Right kidney (tissue), 1 donor: ENCODE results near the gene ZIC4.
A peak's percentile ranks its signal among the peaks of the same experiment; 100 is the strongest.

ENCODE experiments used
- DNase-seq: peaks from one replicate; pipeline ENCODE4 v3.0.0-alpha.2; 2016

ZIC4 gene

DNA sequence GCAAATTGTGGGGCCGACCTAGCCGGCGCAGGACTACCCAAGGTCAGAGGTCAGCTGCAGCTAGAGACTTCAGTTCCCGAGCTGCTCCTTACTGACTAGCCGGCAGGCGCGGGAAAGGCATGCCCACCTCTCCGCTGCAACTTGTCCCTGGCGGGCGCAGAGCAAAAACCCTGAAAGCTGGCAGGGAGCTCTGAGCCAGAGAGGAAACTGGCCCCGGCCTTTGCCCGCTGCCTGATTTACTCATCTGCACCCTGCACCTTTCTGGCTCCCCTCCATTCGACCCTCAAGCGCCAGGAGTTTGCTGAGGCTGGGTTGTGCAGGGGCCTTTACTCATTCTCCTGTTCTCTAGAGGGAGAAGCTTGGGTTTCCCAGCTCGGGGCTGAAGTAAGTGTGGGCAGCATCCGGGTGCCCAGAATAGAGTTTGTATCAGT, 1.5 kb downstream of the ZIC4 start:
- no peak for DNase-seq

DNA sequence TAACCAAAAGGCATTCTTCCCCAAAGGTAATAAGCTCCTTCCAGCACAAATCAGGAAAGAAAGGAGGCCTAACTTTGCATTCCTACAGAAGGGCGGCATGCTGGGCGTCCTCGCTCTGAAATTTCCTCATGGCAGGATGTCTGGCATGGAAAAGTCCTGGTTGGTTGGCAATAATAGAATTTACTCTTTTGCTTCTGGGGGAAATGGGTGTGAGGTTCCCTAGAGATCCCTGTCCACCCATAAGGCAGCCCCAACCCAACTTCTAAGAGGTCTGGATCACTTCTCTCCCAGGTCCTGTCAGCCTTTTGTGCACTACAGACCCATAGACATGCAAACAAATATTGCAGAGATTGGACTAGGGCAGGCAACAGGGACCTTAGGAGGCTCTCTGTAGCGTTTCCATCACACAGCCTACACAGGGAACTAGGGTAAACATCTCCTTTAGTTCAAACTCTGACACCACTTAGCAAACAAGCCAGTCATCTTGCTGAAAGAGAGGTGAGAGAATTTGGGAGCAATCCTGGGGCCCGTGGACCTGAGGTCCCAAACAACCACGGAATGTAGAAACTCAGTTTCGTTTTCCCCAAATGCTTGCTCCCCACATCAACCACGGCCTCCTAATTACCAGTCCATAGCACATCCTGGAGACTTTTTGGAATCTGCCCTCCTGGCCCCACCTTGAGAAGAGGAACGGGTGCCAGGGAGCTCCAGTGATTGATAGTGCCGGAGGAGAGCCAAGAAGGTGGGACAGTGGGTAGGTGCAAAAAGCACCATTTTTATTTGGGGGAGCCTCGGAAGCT, 2.1 kb downstream of the ZIC4 start:
- DNase-seq: no peak

DNA sequence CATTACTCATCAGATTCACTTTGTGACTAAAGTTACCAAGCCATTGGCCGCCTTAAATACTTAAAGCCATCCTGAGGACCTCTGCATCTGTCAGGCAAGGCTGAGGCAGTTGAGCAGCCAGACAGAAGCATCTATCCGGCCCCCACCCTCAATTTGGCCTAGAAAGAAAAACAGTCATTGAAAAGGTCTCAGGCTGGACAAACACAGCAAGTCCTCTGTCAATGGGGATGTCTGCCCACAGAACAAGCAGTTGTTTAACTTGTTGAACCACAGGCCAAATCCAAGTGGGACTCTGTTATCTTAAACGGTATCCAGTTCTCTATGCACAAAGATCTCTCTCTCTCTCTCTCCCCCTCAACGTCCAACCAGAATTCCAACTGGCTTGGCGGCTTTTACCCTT, 2.8 kb downstream of the ZIC4 start:
- no peak for DNase-seq

DNA sequence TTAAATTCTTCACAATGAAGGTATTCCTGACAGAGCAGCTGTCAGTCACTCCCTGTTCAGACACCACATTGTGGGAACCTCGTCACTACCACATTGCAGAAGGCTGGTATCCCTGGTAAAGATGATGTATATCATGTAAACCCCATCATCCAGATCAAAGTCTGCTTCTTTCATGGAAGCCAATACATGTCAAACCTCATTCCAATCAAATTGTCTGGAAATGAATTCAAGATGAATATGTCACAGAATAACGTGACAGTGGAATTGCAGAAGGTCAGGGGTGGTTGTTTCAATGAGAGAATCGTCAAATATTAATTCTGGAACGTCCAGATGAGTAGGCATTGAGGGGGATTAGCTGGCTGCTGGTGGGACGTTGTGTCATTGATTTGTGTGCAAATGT, 4.2 kb downstream of the ZIC4 start:
- no peak for DNase-seq

DNA sequence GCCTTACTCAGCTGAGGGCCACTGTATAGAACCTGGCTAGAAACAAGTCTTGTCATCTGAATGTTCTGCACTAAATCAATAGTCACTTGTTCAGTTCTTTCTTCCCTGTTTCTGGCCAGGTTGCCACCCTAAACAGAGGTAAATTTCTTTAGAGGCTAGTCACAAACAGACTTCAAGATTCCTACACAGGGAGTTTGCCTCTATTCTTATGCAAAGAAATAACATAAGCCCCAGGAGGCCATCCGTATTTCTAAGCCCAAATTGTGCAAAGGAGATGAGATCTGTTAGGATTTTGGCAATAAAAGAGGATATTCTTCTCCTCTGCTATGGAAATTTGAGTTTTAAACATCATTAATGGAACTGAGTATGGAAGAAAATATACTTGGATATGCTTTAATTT, 4.9 kb downstream of the ZIC4 start:
- no peak for DNase-seq

DNA sequence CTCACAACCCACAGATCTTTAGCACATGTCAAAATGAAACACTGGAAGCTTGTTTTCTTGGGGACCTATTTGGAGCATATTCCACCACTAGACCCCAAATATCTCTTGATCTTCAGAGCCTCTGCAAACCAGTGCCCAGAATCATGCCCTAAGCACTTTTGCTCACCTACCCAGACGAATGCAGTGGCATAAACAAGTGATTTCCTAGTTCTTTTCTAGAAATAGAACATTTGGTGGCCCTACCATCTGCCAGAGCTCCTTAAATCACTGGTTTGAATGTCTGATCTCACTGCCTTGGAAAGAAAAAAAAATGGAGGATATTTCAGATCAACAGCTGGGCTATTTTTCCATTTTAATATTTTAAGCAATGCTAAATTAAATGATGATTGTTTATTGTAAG, 5.3 kb downstream of the ZIC4 start:
- DNase-seq: no peak

DNA sequence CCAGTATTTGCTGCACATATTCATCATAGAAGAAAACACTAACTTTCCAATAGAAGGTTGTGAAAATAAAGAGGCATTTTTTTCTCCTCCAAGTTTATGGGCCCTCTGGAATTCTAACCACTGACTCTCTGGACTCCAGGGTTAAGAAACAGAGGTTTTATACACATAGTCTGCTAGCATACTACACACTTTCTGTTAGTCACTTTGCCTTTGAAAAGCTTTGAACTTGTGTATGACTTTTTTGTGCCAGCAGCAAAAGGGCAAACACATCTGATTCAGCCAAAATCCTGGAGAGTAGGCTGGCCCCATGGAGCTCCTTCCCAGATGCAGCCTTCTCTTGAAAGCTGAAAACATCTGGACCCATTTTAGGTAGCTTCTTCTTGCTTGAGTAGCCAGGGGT, 6.2 kb downstream of the ZIC4 start:
- no peak for DNase-seq

DNA sequence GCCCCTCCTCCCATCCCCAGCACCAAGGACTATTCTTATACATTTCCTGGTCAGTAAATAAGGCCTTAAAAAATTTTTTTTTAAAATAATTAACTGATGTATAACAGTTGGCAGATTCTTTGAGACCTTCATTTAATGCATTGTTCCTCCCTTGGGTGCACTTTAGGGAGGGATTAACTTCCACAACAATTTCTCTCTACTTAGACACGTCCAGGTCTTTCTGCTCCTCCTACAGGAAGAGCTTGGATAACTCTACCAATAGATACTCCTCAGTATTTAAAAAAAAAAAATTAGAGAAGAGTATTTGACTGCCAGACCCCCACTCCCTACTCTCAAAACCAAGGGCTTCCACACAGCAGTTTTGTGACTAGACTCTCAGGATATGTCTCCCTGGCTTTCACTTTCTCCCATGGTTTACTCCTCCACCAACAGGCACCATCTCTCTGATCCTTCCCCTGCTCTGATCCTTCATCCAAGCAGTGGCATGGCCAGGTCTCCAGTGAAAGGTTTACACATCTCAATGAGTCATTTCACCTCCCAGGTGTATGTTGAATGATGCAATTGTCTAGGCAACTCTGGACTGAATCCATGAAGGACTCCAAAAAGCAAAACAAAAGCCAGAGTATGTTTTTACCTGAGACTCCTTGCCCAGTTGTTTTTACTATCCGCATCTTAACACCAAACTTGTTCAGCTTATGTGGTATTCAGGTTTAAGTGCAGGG, 7.4 kb downstream of the ZIC4 start:
- peak; percentile 0 for DNase-seq

DNA sequence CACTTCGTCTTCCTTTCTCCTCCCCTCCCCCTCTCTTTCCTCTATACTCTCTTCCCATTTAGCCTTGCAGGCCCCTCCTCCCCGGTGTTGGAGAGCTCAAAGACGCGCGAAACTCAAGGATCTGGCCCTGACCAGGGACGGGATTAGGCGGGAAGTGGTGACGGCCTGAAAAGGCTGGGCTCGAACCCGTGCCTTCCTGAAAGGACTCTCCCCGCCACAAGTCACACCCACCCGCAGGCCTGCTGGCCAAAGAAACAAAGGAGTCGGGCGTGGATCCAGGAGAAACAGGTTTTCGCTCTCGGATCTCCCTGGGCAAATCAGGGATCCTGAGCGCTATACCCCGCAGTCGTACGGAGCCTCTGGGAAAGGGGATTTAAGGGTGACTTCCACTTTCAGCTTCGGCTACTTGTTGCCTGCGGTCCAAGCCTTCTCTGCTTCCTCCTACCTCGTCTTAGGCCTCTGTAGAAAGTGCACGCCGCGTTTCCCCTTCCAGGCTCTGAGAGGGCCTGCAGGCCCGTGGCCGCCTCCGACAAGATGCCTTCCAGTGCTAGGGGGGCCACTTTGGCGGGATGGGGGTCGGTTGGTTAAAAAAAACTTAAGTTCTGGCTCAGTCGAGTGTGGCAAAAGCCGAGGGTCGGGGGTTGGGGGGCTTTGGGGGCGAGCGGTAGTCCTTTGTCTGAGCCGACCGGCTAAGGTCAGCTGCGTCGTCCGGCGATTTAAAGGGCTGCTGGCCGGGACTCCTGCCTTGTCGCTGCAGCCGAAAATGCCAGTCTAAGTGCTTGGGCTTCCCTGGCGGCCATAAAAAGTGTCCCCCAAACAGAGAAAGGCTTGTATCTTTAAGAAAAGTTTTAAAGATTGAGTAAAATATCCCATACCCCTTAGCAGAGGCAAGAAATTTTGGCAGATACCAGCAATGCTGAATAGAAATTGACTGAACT, 8.2 kb downstream of the ZIC4 start:
- no peak for DNase-seq

DNA sequence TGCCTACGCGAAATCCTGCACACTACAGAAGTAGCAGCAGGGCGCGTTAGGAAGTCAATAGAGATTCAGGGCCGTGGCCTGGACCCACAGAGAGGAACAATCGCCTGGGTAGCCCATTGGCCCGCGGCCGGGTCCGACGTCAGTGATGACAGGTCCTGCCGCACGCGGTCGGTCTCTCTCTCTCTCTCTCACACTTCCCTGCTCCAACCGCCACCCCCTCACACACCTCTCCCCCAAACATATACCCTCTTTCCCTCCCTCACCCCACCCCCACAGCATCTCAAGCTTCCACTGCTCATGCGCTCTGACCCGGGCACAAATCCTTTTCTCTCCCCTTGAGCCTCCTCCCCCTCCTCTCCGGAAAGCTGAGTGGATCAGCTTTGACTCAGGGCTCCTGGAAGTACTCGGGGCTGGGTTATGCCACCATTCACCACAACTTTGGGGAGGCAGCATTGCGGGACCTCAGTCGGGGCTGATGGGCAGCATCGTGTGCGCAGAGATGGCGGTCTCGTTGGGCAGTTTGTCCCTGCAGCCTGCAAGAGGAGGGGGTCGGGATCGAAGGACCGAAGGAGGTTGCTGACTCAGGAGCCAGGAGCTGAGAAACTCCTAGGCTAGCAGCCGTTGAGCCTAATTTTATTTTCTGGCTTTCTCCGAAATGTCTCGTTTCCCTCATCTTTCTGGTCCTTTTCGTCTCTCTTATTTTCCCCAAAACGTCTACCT, 9.0 kb downstream of the ZIC4 start:
- peak; percentile 6 for DNase-seq

DNA sequence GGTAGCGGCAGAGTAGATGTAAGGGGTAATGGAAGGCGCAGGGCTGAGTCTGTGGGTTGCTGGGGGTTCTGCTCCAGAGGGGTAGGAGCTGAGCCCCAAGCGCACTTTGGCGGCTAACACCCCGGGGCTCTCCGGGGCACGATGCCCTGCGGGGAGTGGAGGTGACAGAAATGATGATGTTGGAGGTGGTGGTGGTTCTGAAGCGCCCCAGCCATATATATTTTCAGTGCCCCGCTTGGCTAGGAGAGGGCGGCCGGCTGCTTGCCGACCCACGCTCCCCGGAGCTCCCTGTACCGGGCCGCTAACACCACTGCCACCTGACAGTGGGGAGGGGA, 9.7 kb downstream of the ZIC4 start:
- peak; percentile 32 for DNase-seq

DNA sequence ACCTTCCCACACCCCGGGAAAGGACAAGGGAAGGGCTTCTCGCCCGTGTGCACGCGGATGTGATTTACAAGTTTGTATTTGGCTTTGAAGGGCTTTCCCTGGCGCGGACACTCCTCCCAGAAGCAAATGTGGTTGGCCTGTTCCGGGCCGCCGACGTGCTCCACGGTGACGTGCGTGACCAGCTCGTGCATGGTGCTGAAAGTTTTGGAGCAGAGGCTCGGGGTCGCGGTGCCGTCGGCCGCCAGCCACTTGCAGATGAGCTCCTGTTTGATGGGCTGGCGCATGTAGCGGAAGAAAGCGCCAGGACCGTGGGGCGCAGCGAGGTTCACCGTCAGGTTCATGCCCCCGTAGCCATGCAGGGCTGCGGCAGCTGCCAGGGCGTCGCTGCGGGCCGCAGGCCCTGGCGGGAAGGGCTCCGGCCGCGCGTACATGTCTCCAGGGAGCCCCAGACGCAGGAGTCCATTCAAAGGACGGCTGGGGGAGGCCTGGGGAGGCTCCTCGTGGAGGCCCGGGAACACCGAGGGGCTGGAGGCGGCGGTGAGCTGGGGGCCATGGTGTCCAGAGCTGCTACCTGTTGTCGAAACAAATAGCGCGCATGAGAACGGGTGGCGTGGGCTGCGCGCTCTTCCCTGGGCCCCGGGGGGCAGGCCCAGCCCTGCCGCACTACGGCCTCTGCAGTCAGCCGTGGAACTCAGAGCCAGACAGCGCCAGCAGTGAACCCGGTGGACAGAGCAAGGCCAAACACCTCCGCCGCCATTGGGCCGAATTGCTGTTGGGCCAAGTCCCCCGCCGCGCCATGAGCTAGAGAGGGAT, 10.2 kb downstream of the ZIC4 start:
- peak; percentile 47 for DNase-seq

DNA sequence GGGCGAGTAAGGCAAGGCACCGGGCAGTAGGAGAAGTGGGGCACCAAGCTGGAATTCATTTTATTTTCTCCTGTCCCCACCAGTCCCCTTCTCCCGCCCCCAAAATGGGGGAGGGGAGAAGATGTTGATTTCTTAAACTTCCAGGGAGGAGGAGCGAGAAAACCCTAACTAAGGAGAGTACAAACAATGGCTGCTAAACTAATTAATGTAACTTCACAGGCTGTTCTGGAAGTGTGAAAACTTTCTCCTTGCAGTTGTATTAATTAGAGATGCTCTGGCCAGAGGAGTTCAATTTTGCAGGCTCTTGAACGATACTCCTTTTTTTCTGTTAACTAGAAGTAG, 11.5 kb downstream of the ZIC4 start:
- no peak for DNase-seq

DNA sequence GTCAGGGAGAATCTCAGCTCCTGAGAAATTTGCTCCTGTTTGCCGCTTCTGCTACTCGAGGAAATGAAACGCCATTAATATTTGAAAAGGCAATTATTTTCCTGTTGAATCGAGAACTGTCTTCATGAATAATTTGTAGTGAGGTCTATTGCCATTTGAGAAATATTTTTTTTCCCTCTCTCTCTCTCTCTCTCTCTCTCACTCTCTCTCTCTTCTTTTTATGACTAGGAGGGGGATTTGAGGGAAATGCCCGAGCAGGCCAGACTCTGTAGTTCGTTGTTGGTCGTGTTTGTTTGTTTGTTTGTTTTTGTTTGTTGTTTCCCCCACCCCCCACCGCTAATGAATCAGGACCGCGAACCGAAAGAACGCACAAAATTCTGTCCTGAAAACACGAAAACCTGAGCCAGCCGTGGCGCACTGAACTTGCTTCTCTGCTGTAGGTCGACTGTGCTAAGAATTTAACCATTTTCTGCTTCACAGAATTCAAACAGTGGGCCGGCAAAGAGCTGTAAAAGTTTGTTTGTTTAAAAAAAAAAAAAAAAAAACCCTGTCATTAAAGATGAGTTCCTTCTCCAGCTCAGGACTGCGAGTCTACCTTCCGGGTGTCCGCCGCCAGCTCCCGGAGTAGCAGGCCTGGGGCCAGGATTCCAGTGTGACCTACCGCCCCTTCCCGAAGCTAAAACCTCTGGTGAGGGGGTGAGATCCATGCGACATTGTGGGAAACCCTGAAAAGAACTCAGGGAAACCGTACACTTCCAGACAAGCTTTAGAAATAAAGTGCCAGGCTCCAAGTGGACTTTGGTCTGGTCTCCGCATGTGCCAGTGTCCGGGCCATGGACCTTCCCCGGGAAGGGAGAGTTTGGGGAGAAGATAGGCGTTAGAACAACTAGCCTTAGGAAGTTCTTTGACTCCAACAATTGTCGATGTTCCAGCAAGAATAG, 12.1 kb downstream of the ZIC4 start:
- DNase-seq: peak; percentile 28

DNA sequence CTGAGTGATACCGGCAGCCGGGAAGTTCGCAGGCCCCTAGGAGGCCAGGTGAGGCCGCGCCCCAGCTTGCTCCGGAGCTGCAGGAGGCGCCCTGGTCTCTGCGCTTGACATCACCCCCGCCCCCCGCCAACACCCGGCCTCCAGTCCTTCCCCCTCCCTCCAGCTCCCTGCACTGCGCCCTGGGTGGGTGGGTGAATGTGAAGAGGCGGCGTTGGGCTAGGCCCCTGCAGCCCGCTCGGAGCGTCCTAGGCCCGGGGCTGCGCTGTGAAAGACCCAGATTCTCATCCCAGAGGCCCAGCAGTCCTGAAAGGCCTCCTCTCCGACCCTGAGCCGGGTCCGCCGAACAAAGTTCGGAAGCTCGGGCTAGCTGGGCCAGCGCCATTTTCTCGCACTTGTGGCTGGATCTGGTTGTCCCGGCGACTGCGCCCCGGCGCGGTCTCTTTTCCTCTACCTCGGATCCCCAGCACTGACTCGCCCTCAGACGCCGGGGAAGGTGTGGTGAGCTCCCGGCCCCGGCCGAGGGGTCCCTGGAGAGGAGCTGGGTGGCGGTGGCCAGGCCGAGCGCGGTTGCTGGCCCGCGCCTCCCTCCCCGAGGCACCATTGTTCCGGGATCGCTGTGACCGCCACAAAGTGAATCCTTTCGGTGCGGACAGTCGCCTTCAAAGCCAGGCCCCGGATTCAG, 12.9 kb downstream of the ZIC4 start:
- DNase-seq: peak; percentile 72

DNA sequence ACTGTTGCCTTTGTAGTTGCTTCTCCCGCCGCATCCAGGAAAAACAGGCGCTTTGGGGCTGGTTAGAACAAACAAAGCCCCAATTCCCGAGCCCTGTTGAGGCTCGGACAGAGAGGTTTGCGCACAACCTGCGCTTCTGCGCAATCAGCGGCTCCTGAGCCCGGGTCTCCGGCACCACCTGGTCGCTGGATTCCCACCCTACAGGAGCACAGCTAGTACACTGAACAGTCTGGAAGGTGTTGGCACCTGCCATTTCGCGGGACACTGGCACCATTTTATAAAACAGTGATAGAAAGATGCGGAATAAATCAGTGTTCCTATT, 13.8 kb downstream of the ZIC4 start:
- DNase-seq: no peak

DNA sequence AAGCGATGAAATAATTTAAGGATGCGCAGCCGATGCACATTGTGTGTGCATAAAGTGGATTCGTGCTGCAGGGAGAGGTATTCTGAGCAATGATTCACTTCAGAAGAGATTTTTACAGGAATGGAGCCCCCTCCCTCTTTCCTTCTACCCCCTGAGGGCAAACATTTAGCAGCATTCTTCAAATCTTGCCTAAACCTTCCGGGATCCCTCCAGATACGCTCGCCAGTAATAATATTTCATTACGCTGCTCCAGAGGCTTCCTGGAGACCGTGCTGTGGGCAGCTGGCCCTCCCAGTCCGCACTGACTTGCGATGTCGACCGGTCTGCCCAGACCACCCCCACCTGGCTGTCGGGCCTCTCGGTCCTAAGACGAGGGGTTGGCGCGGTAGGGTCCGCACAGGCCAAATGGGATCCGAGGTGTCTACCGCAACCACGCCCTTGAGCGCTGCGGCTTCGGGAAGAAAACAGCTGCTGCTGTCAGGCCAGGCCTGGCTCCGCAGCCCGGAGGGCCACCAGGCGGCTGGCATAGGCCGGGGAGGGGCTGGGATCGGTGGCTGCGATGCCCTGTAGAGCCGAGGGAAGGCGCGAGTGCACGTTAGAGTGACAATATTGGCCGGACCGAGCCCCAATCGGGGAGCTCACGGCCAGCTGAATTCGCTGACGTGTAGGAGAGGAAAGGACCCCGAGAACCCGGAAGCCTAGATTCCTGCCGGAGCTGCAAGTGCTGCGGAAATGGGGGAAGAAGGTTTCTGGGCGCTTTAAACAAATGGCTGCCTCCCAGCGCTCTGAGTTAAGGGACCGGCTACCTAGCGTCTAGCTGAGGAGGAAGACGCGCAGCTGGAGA, 14.3 kb downstream of the ZIC4 start:
- DNase-seq: no peak

DNA sequence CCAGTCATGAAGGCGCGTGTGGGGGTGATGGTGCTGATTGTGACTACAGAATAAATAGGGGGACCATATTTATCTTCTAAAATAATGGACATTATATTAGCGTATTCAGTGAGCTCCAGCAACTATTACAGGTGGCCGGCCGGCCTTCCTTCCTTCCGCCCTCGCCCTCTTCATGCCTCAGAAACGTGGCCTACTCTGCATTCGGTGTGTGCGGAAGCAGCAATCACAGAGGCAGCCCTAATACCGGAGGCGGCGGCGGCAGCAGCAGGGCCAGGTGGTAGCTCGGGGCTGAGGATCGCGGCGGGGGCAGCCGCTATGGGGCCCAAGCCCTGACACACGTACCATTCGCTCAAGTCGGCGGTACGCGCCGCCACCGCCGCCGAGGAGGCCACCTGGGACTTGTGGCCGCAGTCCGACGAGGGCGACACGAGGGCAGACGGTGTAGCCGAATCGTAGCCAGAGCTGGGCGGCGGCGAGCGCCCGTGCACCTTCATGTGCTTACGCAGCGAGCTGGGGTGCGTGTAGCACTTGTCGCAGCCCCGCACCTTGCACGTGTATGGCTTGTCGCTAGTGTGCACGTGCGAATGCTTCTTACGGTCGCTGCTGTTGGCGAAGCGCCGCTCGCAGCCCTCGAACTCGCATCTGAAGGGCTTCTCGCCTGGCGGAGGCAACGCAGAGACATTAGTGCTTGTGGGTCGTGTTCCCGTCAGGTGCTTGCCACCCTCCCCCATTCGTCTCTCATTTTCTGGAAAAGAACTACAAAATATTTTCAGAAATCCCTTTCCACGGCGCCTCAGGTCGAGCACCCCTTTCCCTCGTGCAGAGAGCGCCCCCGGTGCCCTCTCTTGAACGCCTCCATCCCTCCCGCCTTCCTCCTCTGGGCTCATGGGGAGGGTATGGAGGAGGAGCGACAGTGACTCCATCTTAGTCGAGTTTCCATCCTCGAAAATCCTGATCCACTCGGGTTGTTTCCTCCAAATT, 15.5 kb downstream of the ZIC4 start:
- peak; percentile 32 for DNase-seq
